Measurements from ENCODE around the gene KRIT1. TPM values are rescaled to one million over a fixed set of nuclear protein-coding genes. Genes with fewer than 3 reads are reported as not detected.
"Not testable (repeated sequence)": the region's sequence is repeated elsewhere in the genome, so short reads cannot be mapped to it uniquely, and the experiment has no call there.

KRIT1 gene
- polyA plus RNA-seq, 5 donors: 35.7 to 62.4 (median 58.2) TPM

- no peak for DNase-seq
These were observed 5.5 kb upstream of the KRIT1 start for GRCh38 chr7:92251181-92251580.

DNA sequence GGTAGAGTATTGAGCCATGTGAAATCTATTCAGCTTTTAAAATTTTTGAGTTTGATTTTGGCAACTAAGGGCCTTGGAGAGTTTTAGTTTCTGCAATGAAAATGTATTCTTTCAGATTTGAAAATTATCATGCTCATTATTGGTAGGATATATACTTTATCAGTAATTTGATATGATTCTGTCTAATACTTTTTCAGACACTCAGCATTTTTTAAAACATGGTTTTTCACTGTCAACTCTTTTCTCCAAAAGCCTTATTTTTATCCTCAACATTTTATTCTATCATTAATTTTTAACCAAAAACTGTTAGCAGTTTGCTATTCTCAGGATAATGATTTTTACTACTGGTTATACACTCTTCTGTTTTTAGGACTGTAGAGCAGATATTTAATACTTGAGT lies 4.9 kb upstream of the KRIT1 start:
- DNase-seq: no peak

DNA sequence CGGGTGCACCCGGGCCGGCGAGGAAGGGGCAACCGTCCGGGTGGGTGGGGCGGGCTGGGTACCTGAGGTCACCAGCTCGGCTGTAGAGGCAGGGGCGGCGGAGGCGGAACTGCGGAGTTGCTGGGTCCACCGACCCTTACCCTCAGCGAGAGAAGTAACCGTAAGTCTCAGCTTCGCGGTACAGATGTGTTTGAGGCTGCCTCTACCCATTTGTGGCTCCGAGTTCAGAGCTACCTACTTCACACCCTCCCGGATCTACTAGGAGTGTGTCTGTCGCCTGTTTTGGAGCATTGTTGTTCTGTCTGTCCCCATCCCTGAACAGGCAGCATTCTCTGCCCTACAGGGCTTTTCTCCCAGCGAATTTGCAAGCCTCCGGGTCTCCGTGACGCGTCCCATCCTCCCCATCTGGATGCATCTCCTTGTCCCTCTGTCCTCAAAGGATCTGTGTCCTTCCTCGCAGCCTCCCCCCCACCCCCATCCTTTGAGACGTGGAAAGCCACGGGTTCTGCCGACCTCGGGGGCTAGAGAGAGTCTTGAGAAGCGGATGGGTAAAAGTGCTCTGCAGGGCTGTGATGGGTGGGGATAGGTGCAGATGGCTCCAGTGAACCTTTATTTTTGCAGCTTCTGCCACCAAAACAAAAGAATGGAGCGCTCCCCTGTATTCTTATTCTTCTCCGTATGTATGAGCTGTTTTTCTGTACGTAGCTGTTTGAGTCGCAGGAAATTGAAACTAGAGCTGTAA lies 817 bp upstream of the KRIT1 start:
- peak; percentile 28 to 39 for DNase-seq

- DNase-seq: peak in 1 of 2 donors; percentile 17
These were observed 767 bp downstream of the KRIT1 start for GRCh38 chr7:92244808-92245486.

GRCh38 chr7:92242972-92243371 lies 2.7 kb downstream of the KRIT1 start:
- no peak for DNase-seq

DNA sequence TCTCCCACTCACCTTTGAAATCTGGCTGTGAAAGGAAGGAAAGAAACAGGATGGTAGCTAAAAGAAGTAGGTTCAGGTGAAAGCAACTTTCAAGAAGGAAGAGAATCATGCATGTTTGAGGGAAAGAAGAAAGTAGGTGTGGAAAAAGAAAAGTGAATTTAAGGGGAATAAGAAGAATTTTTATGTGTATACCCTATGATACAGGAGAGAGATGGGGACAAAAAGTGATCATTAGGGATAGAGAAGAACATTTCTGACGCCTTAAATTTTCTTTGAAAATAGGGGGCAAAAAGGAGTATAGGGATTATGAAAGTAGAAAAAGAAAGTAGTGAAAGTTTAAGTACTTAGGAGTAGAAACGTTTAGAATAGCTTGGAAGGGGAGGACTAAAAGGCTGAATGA lies 15.2 kb downstream of the KRIT1 start:
- no peak for DNase-seq

GRCh38 chr7:92228742-92229141 lies 17.0 kb downstream of the KRIT1 start:
- no peak for DNase-seq

DNA sequence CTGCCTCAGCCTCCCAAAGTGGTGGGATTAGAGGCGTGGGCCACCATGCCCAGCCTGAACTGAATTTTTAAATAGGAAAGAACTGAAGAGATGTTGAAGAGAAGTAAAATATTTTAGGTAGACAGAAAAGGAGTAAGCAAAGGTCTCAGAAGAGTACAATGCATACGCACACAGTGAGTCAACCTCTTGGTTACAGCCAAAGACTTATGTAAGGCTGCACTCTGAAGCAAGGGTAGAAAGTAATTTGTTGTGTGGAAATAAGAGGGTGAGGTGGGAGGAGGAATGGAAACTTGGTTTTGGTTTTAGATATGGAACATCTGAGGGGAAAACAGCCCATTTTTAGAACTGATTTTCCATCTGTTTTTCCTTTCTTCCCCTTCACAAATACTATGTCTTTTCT lies 17.6 kb downstream of the KRIT1 start:
- DNase-seq: no peak

DNA sequence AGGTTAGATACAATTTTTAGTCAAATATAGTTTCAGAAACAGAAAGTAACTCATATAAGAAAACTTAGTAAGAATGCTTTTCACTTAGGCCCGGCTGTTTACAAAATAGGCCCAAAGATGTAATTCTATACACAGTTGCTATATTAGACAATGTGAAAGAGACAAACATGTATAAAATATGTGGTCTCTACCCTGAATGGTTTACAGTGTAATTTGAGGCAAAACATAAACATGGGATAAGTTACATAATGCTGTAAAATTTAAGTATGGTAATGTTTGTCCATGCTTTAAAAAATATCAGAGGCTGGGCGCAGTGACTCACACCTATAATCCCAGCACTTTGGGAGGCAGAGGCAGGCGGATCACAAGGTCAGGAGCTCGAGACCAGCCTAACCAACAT lies 18.7 kb downstream of the KRIT1 start:
- DNase-seq: no peak

DNA sequence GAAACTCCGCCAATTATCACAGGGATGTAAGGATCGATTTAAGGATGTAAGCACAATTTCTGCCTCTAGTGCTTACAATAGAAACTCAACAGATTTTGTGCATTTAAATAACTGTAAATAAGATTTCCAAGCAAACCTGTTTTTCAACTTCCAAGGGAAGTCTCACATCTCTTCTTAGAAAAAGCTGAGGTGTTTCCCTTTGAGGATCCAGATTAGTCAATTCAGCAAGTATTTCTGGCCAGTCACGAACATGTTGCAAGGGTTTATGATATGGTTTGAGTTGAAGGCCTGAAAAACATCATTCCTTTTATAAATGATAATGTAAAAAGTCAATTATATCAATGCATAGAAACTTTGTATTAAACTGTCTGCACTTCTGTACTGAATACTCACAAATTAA lies 23.9 kb downstream of the KRIT1 start:
- DNase-seq: no peak

- DNase-seq: no peak
These were observed 39.0 kb downstream of the KRIT1 start for GRCh38 chr7:92206672-92207071.

DNA sequence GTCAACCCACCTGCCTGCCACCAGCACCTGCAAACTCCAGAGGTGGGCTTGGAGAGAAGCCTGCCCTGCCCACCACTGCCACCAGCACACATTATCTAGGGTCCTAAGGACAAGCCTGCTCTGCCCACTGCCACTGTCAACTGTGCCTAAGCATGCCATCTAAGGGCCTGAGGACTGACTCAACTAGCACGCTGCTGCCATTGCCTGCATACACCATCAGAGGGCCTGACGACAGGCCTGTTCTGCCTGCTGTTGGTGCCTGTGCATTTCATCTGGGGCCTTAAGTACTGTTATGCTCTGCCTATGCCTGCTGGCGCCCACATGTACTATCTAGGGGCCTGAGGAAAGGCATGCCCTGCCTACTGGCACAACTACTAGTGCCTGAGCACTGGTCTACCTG lies 39.7 kb downstream of the KRIT1 start:
- no peak for DNase-seq

DNA sequence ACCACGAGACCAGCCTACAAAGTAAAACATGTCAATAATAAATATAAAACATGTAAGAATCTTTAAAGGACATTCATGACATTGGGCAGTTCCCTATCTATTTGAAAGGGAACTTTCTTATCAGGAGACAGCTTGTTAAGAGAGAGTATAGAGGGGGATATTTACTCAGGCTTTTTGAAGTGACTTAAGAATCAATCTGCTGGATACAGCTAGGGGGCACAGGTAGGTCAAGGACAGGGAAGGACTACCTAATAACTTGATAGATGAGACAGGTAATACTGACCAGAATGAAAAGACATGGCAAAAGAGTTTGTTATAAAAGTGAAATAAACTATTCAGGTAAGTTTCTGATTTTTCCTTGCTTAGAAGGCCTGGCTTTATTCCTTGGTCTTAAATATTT lies 44.9 kb downstream of the KRIT1 start:
- no peak for DNase-seq

DNA sequence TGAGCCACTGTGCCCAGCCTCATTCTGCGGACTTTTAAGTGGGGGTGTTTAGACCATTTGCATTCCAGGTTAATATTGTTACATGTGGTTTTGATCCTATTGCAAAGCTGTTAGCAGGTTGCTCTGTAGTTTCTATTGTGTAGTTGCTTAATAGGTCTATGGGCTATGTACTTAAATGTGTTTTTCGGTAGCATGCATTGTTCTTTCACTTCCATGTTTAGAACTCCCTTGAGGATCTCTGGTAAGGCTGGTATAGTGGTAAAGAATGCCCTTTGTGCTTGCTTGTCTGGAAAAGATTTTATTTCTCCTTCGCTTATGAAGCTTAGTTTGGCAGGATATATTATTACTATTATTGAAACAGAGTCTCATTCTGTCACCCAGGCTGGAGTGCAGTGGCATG lies 53.4 kb downstream of the KRIT1 start:
- DNase-seq: no peak

- DNase-seq: not testable (repeated sequence)
These were observed 56.5 kb downstream of the KRIT1 start for GRCh38 chr7:92189246-92189645.

- not testable (repeated sequence) for DNase-seq
These were observed 61.4 kb downstream of the KRIT1 start for GRCh38 chr7:92184294-92184693.

- DNase-seq: peak; percentile 83 to 86
These were observed 66.5 kb downstream of the KRIT1 start, which contains the start of gene LRRD1 for GRCh38 chr7:92178928-92179924. TSS of gene LRRD1 (minus strand) at chr7:92179142. CDS start at chr7:92165202, 13,940 bp downstream.

- no peak for DNase-seq
These were observed 68.4 kb downstream of the KRIT1 start for GRCh38 chr7:92177362-92177761.

DNA sequence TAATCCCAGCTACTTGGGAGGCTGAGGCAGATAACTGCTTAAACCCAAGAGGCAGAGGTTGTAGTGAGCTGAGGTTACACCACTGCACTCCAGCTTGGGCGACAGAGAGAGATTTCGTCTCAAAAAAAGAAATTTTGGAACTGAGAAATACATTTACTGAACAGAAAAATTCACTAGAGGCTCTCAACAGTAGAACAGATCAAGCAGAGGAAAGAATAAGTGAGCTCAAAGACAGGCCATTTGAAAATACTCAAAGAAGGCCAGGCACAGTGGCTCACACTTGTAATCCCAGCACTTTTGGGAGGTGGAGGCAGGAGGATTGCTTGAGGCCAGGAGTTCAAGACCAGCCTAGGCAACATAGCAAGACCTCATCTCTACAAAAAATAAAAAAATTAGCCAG lies 76.2 kb downstream of the KRIT1 start:
- not testable (repeated sequence) for DNase-seq

DNA sequence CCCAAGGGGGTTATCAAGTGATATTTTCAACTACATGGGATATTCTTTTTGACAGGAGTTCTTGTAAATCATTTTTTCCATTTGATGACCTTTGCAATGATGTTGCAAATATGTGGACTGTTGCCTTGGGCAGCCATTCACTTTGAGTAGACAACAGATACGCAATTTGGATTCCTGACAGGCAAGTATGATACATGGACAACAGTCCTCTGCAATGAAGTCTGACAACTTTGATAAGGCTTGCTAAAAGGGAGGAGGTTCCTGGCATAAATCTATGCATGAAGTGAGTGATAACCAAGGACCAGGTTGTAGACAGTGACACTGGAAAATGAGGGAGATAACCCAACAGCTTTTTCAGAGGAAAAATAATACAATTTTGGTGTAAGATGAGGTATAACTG lies 84.4 kb downstream of the KRIT1 start:
- no peak for DNase-seq

DNA sequence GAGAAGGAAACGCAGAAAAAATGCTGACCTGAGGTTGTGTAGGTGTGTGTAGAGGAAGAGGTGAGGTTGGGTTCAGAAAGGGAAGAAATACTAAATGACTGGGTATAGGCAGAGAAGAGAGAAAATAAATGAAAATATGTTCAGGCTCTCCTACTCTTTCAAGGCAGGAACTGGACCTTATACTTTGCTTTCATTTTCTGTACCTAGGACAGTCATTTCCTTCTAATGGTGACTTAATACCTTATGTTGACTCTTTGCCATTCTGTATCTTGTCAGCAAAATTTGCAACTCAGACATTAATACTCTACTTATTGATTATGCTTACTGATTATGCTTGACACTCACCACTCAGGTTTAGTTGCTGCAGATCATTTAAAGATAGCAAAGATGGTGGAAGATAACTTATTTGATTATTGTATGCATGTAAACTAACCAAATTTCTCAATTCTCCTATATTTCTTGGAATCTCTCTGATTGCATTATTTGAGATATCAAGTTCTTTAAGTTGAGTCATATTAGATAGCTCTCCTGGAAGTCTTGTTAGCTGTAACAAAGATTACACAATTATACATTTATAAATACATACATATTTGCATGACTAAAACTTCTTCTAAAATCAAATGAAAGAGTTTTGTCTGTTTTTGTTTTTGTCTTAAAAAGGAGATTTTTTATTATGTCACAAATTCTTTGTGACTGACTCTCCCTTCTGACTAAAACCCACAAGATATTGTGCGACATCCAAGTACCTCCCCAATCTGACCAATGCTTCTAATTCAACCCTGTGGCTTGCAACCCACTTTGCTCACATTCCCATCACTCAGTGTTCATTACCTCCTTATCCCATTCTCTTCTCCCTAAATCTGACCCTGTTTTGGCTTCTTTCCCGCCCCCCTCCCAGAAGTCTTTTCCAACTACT lies 86.8 kb downstream of the KRIT1 start:
- no peak for DNase-seq

All from right lung (tissue), 5 donors.